GM18951 (cell line): ENCODE results near the gene RNF17.

Experiments
- POLR2A ChIP-seq: IDR thresholded peaks from 4 replicates; pipeline ENCODE4 v1.6.1; 2011; ENCODE audit warnings: mild to moderate bottlenecking; ENCODE audit not compliant: insufficient read length, insufficient read depth; ENCODE audit errors: extremely low read depth
- in situ Hi-C: fragments of 300-500 bp; cut with MboI; formaldehyde crosslinking; loops from one replicate; pipeline ENCODE4 v1.12.0; 2022; ENCODE audit warnings: low sequenced_read_pairs, mixed read lengths, inconsistent platforms; ENCODE audit not compliant: unreplicated experiment

RNF17 gene

GRCh38 chr13:24851546-24851945, 87.6 kb downstream of the RNF17 start:
- in situ Hi-C loops = no loop called here
- no peak for TF ChIP-seq POLR2A

DNA sequence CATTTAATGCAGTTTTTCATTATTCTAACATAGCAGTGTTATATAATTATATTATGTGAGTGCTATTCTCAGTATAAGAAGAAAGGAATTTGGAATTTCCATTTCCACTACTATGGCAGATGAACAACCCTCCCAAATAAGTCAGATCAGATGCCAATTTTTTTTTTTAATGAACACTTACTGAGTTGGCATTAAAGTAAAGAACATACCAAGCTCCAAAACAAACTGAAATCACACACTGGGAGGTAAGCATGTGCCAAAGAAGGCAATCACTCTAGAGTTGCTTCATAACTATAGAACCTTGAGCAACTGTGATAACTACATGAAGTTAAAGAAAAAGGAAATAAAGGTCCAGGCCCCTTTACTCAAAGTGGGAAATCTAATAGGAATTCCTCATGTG, 90.3 kb downstream of the RNF17 start:
- in situ Hi-C loops = no loop called here

GRCh38 chr13:24858953-24859352, 95.0 kb downstream of the RNF17 start:
- in situ Hi-C loops = no loop called here
- TF ChIP-seq POLR2A = no peak

More for the DNA sequence above, 90.3 kb downstream of the RNF17 start:
- no peak for TF ChIP-seq POLR2A

DNA sequence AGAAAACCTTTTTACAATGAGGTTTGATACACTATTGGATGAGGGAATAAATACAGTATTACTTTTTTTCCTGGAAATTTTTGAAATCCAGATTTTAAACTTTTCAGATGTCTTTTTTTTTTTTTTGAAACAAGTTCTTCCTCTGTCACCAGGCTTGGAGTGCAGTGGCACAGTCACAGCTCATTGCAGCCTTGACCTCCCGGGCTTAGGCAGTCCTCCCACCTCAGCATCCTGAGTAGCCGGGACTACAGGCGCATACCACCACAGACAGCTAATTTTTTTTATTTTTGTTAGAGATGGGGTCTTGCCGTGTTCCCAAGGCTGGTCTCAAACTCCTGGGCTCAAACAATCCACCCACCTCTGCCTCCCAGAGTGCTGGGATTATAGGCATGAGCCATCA, 96.8 kb downstream of the RNF17 start:
- TF ChIP-seq POLR2A = no peak
- in situ Hi-C loops = no loop called here

DNA sequence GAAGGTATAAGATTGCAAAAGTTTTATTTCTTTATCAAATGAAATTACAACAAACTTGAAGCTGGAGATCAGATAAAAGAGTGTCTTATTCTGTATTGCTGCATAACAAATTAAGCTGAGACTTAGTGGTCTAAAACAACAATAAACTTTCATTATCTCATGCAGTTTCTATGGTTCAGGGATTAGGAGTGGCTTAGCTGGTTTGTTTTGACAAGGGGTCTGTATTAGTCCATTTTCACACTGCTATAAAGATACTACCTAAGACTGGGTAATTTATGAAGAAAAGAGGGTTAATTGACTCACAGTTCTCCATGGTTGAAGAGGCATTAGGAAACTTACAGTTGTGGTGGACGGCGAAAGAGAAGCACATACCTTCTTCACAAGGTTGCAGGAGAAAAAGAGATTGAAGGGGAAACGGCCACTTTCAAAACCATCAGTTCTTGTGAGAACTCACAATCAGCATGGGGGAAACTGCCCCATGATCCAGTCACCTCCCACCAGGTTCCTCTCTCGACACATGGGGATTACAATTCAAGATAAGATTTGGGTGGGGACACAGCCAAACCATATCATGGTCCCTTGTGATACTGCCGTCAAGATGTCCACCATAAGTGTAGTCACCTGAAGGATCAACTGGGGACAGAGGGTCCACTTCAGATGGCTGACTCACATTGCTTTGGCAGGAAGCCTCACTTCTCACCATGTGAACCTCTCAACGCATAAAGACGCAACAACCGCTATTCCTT, 97.8 kb downstream of the RNF17 start:
- no peak for TF ChIP-seq POLR2A
- in situ Hi-C loops = no loop called here

- in situ Hi-C loops = no loop called here
- TF ChIP-seq POLR2A = no peak
Observed at GRCh38 chr13:24863748-24864540, 100.0 kb downstream of the RNF17 start.

- in situ Hi-C loops = no loop called here
- no peak for TF ChIP-seq POLR2A
Observed at GRCh38 chr13:24864579-24864978, 100.6 kb downstream of the RNF17 start.

- in situ Hi-C loops = no loop called here
- no peak for TF ChIP-seq POLR2A
Observed at GRCh38 chr13:24865163-24865953, 101.4 kb downstream of the RNF17 start.

DNA sequence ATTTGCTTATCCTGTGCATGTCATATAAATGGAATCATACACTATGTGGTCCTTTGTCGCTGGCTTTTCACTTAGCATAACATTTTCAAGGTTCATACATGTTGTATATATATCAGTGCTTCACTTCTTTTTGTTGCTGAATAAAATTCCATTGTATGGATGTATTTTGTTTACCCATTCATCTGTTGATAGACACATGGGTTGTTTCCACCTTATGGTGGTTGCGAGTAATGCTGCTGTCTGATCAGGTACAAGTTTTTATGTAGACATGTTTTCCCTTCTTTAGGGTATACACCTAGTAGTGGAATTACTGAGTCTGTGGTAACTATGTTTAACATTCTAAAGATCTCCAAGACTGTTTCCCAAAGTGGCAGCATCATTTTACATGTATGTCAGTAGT, 102.5 kb downstream of the RNF17 start:
- no peak for TF ChIP-seq POLR2A
- in situ Hi-C loops = no loop called here

DNA sequence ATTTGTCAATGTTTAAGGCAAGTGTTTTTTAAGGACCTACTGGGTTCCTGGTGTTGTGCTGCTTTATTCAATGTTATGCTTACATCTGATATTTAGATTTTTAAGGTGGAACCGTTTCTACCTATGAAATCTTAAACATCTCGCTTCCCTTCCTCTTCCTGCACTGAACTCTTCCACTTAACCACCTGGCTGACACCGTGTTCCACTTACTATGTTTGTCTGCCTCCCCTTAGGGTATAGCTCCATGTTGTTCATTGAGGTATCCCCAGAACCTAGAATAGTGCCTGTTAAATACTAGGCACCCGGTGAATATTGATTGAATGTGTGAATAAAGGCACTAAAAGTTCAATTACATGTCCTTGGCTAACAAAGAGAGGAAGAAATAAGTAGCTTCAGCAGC, 104.9 kb downstream of the RNF17 start:
- in situ Hi-C loops = no loop called here
- no peak for TF ChIP-seq POLR2A

GRCh38 chr13:24870380-24870760, 106.4 kb downstream of the RNF17 start:
- in situ Hi-C loops = no loop called here
- no peak for TF ChIP-seq POLR2A

DNA sequence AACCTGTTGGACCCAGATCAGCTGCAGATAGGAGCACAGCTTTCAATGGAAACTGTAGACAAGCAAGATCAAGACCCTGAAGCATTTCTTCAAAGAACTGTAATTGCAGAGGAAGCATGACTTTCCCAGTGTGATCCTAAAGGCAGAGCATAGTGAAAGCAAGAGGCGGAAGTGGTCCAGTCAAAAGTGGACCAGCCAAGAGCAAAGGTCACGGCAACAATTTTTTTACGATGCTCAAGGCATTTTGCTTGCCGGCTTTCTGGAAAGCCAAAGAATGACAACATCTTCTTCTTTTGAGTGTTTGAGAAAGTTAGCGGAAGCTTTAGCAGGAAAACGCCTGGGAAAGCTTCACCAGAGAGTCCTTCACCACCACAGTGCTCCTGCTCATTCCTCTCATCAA, 111.6 kb downstream of the RNF17 start:
- TF ChIP-seq POLR2A = no peak
- in situ Hi-C loops = no loop called here

DNA sequence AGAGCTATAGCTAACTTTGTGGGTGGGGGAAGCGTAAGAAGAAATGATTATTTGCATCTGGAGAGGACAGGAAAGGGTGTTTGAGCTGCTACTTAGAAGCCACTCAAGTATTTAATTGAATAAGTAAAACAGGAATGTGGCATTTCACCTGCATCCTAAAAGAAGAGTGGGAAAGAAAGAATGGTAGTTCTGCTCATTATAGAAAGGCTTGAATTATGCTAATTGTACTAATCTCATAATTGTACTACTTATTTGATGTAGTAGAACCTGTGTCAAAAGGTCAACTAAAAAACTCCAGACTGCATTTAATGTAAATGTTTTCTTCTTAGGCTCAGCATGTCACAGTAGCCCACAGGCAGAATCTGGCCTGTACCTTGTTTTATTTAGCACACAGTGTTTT, 113.6 kb downstream of the RNF17 start:
- in situ Hi-C loops = no loop called here

More for the DNA sequence above, 113.6 kb downstream of the RNF17 start:
- TF ChIP-seq POLR2A = no peak
